Activated CD4-positive, alpha-beta memory T cell treated with anti-CD3 and anti-CD28 coated beads for 36 hours (primary cell): ENCODE results near the gene DKC1. TPM values are rescaled to one million over a fixed set of nuclear protein-coding genes. Genes with fewer than 3 reads are reported as not detected.
A peak's percentile ranks its signal among the peaks of the same experiment; 100 is the strongest.

Experiments
- CTCF ChIA-PET: fragments of 350-600 bp; sonication (Branson Sonifier 250); formaldehyde crosslinking; loops from one replicate; lab custom pipeline; 2021; ENCODE audit warnings: antibody characterized with exemption, inconsistent platforms; lab: Charles Lee
- POLR2A ChIA-PET: fragments of 350-600 bp; sonication (Branson Sonifier 250); formaldehyde crosslinking; loops from one replicate; lab custom pipeline; 2021; ENCODE audit warnings: antibody characterized with exemption; lab: Charles Lee
- DNase-seq: peaks from one replicate; pipeline ENCODE4 v3.0.0-alpha.2; 2020
- H3K27ac Mint-ChIP-seq: one replicate; pipeline ENCODE4 v1.8.0; 2021; ENCODE audit warnings: mixed read lengths
- H3K27me3 Mint-ChIP-seq: one replicate; pipeline ENCODE4 v1.8.0; 2021; ENCODE audit warnings: mixed read lengths
- H3K36me3 Mint-ChIP-seq: one replicate; pipeline ENCODE4 v1.8.0; 2021; ENCODE audit warnings: mixed read lengths
- H3K4me1 Mint-ChIP-seq: one replicate; pipeline ENCODE4 v1.8.0; 2021; ENCODE audit warnings: low read depth, mixed read lengths
- H3K4me3 Mint-ChIP-seq: one replicate; pipeline ENCODE4 v1.8.0; 2021; ENCODE audit warnings: mild to moderate bottlenecking, mixed read lengths
- H3K9me3 Mint-ChIP-seq: one replicate; pipeline ENCODE4 v1.8.0; 2021; ENCODE audit warnings: mixed read lengths
- intact Hi-C: fragments of 100-400 bp; cut with micrococcal nuclease; formaldehyde crosslinking; loops from one replicate; pipeline ENCODE4 v1.15.1; 2023
- total RNA-seq, 2 experiments: library from RNA; stranded (reverse); gene quantifications; one replicate each; pipeline ENCODE4 v1.2.3, GENCODE V29; 2021

Gene DKC1
- total RNA-seq, 2 experiments from 2014 or later = 94.0 to 95.5 TPM

DNA sequence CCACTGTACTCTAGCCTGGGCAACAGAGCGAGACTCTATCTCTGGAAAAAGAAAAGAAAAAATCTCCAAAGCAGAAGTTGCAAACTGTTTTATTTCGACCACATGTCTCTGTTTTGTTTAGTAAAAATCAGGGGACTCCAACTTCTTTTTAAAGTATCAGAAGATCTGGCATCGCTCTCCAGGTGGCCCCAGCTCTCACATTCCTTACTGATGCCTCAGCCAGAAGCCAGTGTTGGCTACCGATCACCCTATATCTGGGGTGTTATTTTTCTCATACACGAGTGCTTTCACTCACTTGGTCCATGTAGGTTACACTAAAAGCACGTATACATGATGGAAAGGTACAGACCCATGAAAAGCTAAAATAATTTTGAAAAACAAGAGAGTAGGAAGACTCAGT lies 34.3 kb downstream of the DKC1 start:
- ChIA-PET CTCF (no interaction called here), POLR2A (interaction anchor here (1.2 kb wide), 1 partner anchor 18 kb away, joined by 3 read pairs; no protein-coding TSS in a partner anchor)
- Mint-ChIP-seq H3K4me3 (no peak overlapping the region), H3K9me3 (no peaks in the 10 kb centered on the region), H3K36me3 (no peaks in the 10 kb centered on the region), H3K27ac (no peak overlapping the region), H3K27me3 (no peaks in the 10 kb centered on the region), H3K4me1 (peaks cover 31% of the 10 kb centered on the region)
- intact Hi-C loops = no loop called here
- DNase-seq = no peak

DNA sequence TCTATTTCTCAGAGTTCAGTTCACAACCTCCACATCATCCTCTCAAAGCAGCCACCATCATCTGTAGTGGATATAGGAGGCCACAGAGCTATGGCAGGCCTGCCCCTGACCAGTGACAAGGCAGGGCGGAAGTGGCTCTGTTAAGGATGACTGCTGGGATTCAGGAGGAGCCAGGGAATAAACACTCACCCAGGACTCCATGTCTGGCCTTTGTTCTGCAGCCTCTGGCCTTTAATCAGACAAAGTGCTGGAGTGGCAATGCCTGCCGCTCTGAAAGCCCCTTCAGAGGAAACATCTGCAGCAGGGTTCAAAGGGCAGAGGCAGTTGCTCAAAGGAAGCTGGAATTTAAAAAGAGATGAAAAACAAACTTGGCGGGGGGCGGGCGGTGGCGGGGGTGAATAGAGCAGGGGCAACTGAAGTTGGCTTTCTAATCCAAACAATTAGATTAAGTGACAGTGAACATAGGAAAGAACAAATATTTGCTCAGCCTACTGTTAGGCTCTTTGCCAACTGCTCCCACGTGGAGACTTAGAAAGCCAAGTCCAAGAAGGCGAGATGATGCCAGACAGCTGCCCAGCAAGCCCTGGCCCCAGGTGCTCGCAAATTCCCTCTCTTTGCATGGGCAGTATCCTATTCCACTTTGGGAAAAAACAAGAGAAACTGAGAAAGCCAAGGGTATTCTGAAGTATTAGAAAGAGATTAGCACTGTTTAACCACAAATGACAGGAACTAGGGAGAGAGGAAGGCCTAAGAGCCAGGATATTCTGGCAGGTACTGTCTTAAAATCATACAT lies 37.1 kb downstream of the DKC1 start:
- intact Hi-C loops = loop anchor here (1.0 to 2.0 kb wide), 2 partner anchors 28 to 37 kb away; partner anchors contain the start of gene DKC1
- H3K4me3 Mint-ChIP-seq = no peak overlapping the region

DNA sequence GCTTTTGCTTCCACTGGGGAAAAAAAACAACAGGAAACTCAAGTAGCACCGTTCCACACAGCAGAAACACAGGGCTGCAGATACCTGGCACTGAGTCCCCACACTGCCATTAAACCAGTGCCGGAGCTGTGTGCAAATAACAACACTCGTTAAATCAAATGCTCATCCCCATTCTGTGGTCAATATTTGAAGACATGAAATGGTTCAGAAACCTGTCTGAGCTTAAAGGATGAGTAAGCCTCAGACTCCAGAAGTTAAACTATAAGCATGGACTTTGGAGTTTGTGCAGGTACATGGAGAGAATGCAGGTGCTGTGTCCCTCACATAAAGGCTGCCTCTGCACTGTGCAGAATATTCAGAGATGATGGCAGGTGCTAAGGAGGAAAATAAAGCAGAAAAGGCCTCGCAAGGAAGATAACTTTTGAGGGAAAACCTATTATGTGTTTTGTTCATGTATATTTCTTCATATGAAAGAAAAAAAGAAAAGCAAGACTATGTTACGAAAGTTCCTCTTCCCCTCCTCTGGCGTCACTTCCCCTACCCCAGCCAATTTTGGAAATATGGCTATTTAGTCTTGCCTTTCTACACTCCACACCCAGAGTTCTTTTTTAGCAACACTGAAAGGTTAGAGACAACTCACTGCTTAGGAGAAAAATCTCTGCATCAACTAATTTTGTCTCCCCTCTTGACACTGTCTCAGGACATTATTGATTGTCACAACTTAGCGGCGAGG lies 38.0 kb downstream of the DKC1 start:
- intact Hi-C loops = no loop called here
- Mint-ChIP-seq H3K4me1 (peaks cover 47% of the 10 kb centered on the region), H3K4me3 (no peak overlapping the region), H3K9me3 (no peaks in the 10 kb centered on the region), H3K27me3 (no peaks in the 10 kb centered on the region), H3K27ac (no peak overlapping the region), H3K36me3 (no peaks in the 10 kb centered on the region)
- ChIA-PET POLR2A (interaction anchor here (1.6 kb wide), 1 partner anchor 28 kb away, joined by 3 read pairs; no protein-coding TSS in a partner anchor), CTCF (no interaction called here)
- DNase-seq = no peak

More for the DNA sequence above, 37.1 kb downstream of the DKC1 start:
- peaks cover 43% of the 10 kb centered on the region for H3K4me1 Mint-ChIP-seq
- no peaks in the 10 kb centered on the region for H3K27me3 Mint-ChIP-seq
- CTCF ChIA-PET = no interaction called here
- no peak for DNase-seq
- H3K9me3 Mint-ChIP-seq = no peaks in the 10 kb centered on the region
- no peaks in the 10 kb centered on the region for H3K36me3 Mint-ChIP-seq
- peak overlapping the region; percentile 84 for H3K27ac Mint-ChIP-seq
- POLR2A ChIA-PET = interaction anchor here (1.6 kb wide), 1 partner anchor 27 kb away, joined by 3 read pairs; no protein-coding TSS in a partner anchor

DNA sequence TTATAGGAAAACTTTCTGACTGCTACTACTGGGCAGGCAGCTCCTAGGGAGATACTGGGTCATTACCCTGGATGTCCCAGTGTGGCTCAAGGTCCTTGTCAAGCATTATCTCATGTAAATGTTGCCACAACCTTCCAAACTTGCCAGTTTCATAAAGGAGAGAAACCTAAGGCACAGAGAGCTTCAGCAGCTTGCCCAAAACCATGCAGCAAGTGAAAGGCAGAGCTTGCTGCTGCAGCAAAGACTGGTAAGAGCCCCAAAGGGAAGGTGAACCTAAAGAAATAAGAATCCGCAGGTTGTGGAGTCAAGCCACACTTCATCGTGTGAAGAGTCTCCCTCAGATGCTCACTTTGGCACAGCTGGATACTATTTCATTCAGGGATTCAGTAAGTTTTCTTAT lies 40.3 kb downstream of the DKC1 start:
- intact Hi-C loops = no loop called here
- Mint-ChIP-seq H3K4me3 (no peak overlapping the region), H3K9me3 (no peaks in the 10 kb centered on the region), H3K27me3 (no peaks in the 10 kb centered on the region), H3K36me3 (no peaks in the 10 kb centered on the region), H3K4me1 (peaks cover 49% of the 10 kb centered on the region), H3K27ac (no peak overlapping the region)
- no peak for DNase-seq
- ChIA-PET POLR2A (no interaction called here), CTCF (no interaction called here)

DNA sequence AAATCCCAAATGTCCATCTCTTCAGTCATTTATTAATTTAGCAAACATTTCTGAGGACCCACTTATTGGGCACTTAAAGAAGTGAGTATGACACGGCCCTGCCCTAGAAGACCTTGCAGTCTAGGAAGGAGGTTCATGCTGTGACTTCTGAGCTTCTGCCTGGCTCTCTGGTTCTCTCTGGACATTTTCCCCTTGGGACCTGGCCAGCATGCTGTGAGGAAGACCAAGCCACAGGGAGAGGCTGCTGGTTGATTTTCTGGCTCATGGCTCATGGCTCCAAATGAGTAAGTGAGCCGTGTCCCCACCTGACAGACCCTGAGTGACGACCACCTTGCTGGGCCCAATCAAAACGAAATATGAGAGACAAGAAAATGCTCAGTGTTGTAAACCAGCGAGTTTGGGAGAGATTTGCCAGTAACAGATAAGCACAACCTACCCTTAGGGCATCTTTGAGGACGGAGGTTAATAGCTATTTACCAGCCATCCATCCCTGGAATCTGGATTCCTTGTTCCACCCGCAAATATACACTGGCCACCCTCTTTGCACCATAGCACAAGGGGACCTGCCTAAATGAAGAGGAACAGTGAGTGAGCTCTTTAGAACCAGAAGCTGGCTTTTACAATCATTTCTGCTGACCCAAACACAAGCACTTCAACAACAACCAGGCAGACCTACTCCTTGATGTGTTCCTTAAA lies 41.7 kb downstream of the DKC1 start:
- Mint-ChIP-seq H3K27me3 (no peaks in the 10 kb centered on the region), H3K36me3 (no peaks in the 10 kb centered on the region), H3K9me3 (no peaks in the 10 kb centered on the region), H3K4me1 (peaks cover 39% of the 10 kb centered on the region), H3K27ac (no peak overlapping the region), H3K4me3 (peak overlapping the region; percentile 76)
- CTCF ChIA-PET = interaction anchor here (1.0 kb wide), 1 partner anchor 76 kb away, joined by 3 read pairs; no protein-coding TSS in a partner anchor
- POLR2A ChIA-PET = interaction anchor here (1.7 kb wide), 1 partner anchor 28 kb away, joined by 4 read pairs; no protein-coding TSS in a partner anchor
- no peak for DNase-seq
- intact Hi-C loops = no loop called here

DNA sequence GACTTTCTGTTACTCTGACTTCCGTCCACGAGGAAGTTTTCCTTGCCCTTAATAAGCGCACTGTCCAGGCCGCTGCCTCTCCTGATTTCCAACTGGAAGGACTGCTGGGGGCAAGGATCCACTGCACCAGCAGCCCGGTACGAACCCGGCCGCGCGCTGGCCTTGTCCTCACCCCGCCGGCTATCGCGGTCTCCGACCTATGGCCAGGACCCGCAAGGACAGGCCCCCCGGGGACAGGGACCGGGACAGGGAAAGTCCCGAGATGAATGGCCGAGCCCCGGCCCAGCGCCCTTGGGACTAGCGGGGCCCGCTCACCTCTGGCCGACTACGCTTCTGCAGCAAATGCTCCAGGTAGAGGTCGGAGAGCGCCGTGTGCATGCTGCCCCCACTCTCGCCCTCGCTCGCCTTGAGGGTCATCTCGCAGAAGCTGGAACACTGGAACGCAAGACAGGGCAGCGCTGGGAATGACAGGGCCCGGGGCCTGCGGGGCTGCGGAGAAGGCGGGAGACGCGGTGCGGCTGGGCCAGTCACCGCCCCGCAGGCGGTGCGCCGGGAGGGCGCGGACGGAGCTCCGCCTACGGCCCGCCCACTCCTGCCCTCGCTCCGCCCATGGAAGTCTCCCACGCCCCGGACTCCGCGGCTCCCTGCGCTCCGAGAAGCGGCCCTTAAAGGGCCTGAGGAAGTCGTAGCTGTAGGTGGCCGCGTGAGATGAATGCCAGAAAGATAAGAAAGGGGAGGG lies 42.5 kb downstream of the DKC1 start, which contains the start of gene MPP1:
MPP1 (minus strand) TSS at position 529 of the 739 bp plus-strand sequence; CDS start at position 417, 112 bp downstream.
- H3K27ac Mint-ChIP-seq = no peak within 1 kb of the TSS
- H3K4me1 Mint-ChIP-seq = peaks cover 32% of the 10 kb centered on the region
- DNase-seq = peak; percentile 81
- H3K4me3 Mint-ChIP-seq = peak within 1 kb of the TSS; percentile 76
- H3K27me3 Mint-ChIP-seq = no peaks in the 10 kb centered on the region
- ChIA-PET CTCF (interaction anchor here (0.7 to 1.0 kb wide), 3 partner anchors 35 to 77 kb away, joined by 3 to 5 read pairs (median 3); no protein-coding TSS in a partner anchor), POLR2A (interaction anchor here (0.6 to 1.7 kb wide), 2 partner anchors 29 to 38 kb away, joined by 3 to 4 read pairs; no protein-coding TSS in a partner anchor)
- no peaks in the 10 kb centered on the region for H3K36me3 Mint-ChIP-seq
- no peaks in the 10 kb centered on the region for H3K9me3 Mint-ChIP-seq
- intact Hi-C loops = no loop called here

DNA sequence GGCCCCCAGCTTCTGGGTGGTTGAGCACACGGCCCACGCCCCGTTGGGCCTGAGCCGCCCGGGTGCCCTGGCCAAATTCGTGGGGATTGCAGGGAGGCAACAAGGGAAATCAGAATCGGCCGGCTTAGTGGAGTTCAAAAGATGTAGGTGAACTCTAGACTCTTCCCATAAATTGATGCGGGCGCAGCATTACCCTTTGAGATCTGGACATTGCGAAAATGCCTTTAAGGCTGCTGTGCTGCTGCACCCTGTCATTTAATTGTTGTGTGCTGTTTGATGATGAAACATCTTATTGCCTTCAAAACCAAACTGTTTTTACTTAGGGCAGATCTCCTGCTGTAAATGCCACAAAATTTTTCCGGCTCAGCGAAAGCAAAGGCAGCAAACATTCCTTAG lies 43.0 kb downstream of the DKC1 start:
- H3K27me3 Mint-ChIP-seq = no peaks in the 10 kb centered on the region
- intact Hi-C loops = no loop called here
- H3K36me3 Mint-ChIP-seq = no peaks in the 10 kb centered on the region
- POLR2A ChIA-PET = interaction anchor here (0.6 to 1.7 kb wide), 2 partner anchors 29 to 39 kb away, joined by 3 to 4 read pairs; no protein-coding TSS in a partner anchor
- H3K9me3 Mint-ChIP-seq = no peaks in the 10 kb centered on the region
- CTCF ChIA-PET = interaction anchor here (0.7 to 1.0 kb wide), 3 partner anchors 35 to 77 kb away, joined by 3 to 5 read pairs (median 3); no protein-coding TSS in a partner anchor
- peak overlapping the region; percentile 76 for H3K4me3 Mint-ChIP-seq
- no peak overlapping the region for H3K27ac Mint-ChIP-seq
- peaks cover 27% of the 10 kb centered on the region for H3K4me1 Mint-ChIP-seq
- DNase-seq = no peak

DNA sequence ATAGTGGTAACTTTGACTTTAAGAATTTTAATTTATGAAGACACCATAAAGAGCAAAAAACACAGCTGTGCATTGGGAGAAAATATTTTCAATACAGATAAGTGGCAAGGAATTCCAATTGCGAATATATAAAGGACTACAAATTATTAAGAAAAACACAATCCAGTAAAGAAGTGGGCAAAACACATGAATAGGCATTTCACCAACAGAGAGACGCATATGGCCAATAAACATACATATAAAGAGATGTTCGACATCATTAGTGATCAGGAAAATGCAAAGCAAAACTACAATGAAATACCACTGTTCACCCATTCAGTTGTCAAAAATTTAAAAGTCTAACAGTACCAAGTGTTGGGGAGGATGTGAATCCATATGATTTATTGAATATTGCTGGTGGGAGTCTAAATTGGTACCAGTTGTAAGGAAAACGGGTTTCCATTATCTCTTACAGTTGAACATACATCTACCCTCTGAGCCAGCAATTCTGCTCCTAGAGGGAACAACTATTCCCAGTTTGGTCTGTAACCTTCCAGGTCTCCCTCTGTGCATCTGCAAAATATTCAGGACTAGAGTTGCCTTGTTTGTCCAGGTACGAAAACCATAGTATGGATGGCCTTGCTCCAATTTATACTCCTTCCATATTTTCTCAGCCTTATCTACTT lies 44.3 kb downstream of the DKC1 start:
- intact Hi-C loops = no loop called here

DNA sequence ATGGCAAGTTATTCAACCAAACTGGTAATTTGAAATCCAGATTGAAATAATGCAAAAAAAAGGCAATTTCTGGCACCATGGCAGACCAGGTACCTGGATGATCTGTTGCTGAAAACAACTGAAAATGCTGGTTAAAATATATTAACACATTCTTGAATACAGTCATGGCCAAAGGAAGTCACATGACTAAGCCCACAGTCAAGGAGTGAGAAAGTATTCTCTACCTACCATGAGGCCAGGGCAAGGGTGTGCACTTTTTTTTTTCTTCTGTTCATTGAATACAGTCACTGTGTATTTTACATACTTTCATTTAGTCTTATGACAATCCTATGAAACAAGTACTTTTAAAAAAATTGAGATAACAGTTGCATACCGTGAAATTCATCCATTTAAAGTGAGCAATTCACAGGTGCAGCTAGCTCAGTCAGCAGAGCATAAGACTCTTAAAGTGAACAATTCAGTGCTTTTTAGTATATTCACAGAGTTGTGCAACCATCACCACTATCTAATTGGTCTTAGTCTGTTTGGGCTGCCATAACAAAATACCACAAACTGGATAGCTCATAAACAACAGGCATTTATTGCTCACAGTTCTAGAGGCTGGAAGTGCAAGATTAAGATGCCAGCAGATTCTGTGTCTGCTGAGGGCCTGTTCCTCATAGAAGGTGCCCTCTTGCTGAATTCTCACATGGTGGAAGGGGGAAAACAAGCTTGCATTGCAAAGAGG lies 47.4 kb downstream of the DKC1 start:
- POLR2A ChIA-PET = no interaction called here
- peaks cover 7% of the 10 kb centered on the region for H3K4me1 Mint-ChIP-seq

More for the DNA sequence above, 44.3 kb downstream of the DKC1 start:
- no peak for DNase-seq
- H3K4me3 Mint-ChIP-seq = no peak overlapping the region
- H3K4me1 Mint-ChIP-seq = peaks cover 22% of the 10 kb centered on the region
- no peak overlapping the region for H3K27ac Mint-ChIP-seq
- no peaks in the 10 kb centered on the region for H3K27me3 Mint-ChIP-seq
- H3K36me3 Mint-ChIP-seq = no peaks in the 10 kb centered on the region
- ChIA-PET POLR2A (no interaction called here), CTCF (no interaction called here)
- H3K9me3 Mint-ChIP-seq = no peaks in the 10 kb centered on the region

DNA sequence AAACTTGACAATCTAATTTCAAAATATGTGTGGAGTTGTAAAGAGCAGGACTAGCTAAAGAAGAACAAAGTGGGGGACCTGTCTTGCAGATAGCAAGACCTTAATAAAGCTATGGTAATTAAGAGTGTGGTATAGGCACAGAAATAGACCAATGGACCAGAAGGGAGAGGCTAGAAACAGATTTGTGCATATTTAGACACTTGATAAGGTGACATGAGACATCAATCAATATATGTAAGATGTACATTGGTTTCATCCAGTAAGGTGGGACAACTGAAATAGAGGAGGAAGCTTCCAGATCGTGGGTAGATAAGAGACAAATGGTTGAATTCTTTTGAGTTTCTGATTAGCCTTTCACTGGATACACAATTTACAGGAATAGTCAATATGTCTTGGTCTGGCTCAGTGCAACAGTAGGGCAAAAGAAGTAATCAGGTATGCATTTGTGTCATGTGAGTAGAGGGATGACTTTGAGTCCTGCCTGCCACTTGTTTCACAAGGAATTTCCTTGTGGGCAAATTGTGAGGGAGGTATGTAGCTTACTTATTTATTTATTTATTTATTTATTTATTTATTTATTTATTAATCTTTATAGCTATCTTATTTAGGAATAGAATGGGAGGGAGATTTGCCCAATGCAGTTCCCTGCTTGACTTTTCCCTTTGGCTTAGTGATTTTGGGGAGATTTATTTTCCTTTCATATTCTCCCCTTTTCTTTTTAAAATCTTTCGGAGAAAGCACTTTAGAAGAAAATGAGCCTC lies 49.9 kb downstream of the DKC1 start:
- CTCF ChIA-PET = interaction anchor here (0.6 to 1.5 kb wide), 3 partner anchors 9 to 310 kb away, joined by 3 to 5 read pairs (median 3); no protein-coding TSS in a partner anchor

More for the DNA sequence above, 47.4 kb downstream of the DKC1 start:
- DNase-seq = no peak
- CTCF ChIA-PET = no interaction called here
- Mint-ChIP-seq H3K4me3 (no peak overlapping the region), H3K36me3 (no peaks in the 10 kb centered on the region), H3K9me3 (no peaks in the 10 kb centered on the region), H3K27me3 (peaks cover 5% of the 10 kb centered on the region), H3K27ac (no peak overlapping the region)
- intact Hi-C loops = no loop called here

More for the DNA sequence above, 49.9 kb downstream of the DKC1 start:
- H3K27ac Mint-ChIP-seq = no peak overlapping the region
- intact Hi-C loops = no loop called here
- H3K36me3 Mint-ChIP-seq = no peaks in the 10 kb centered on the region
- POLR2A ChIA-PET = no interaction called here
- H3K4me1 Mint-ChIP-seq = no peaks in the 10 kb centered on the region
- no peak overlapping the region for H3K4me3 Mint-ChIP-seq
- DNase-seq = no peak
- no peaks in the 10 kb centered on the region for H3K9me3 Mint-ChIP-seq
- peaks cover 5% of the 10 kb centered on the region for H3K27me3 Mint-ChIP-seq
